Measurements from ENCODE around the gene RTN4R.
A peak's percentile ranks its signal among the peaks of the same experiment; 100 is the strongest.

Gene RTN4R

GRCh38 chr22:20238901-20239675 is 29.0 kb downstream of the RTN4R start:
- ChIA-PET CTCF (interaction anchor here (0.6 to 3.7 kb wide), 19 partner anchors 8 to 85 kb away, joined by 3 to 27 read pairs (median 4); partner anchors contain the start of gene DGCR6L), POLR2A (interaction anchor here (0.9 to 1.4 kb wide), 4 partner anchors 9 to 82 kb away, joined by 3 to 7 read pairs (median 4); no protein-coding TSS in a partner anchor)
- TF ChIP-seq FOXK2 (IDR thresholded peaks at IDR 0.05) (no peak), ELF4 (IDR thresholded peaks at IDR 0.05) (no peak), L3MBTL2 (conservative IDR thresholded peaks at IDR 0.05) (no peak), HDGF (IDR thresholded peaks at IDR 0.05; ENCODE audit: borderline replicate concordance) (no peak), SP1 (IDR thresholded peaks at IDR 0.05) (no peak), ARNT (IDR thresholded peaks at IDR 0.05) (no peak), ZNF384 (IDR thresholded peaks at IDR 0.05) (no peak), SUZ12 (IDR thresholded peaks at IDR 0.05) (no peak), FOXA1 (IDR thresholded peaks at IDR 0.05) (no peak), CTBP1 (IDR thresholded peaks at IDR 0.05; ENCODE audit: borderline replicate concordance) (no peak), LEF1 (IDR thresholded peaks at IDR 0.05; ENCODE audit: borderline replicate concordance) (no peak), TARDBP (IDR thresholded peaks at IDR 0.05) (no peak), FOXM1 (IDR thresholded peaks at IDR 0.05; ENCODE audit: borderline replicate concordance) (no peak), NFRKB (IDR thresholded peaks at IDR 0.05) (no peak), BHLHE40 (IDR thresholded peaks at IDR 0.05; ENCODE audit: borderline replicate concordance) (no peak)
- TF ChIP-seq, protein P1, sequence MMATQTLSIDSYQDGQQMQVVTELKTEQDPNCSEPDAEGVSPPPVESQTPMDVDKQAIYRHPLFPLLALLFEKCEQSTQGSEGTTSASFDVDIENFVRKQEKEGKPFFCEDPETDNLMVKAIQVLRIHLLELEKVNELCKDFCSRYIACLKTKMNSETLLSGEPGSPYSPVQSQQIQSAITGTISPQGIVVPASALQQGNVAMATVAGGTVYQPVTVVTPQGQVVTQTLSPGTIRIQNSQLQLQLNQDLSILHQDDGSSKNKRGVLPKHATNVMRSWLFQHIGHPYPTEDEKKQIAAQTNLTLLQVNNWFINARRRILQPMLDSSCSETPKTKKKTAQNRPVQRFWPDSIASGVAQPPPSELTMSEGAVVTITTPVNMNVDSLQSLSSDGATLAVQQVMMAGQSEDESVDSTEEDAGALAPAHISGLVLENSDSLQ (IDR thresholded peaks at IDR 0.05) = no peak
- DNase-seq (ENCODE audit: extremely low spot score) = no peak

DNA sequence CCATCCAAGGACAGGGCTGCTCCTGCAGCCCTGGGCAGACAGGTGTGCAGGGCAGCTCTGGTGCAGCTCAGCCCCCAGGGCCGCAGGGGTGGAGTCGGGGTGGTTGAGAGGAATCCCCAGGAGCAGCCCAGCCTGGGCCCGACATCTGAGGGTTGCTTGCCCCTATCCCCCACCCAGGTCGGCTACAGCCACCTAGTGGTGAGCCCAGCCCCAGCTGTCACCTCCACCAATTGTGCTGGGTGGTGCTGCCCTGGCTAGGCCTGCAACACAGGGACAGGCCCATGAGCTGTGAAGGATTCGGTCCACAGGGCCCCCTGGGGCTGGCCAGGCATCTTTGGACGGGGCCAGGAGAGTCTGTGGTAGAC is 29.6 kb downstream of the RTN4R start:
- CTCF ChIA-PET = interaction anchor here (0.7 to 3.7 kb wide), 18 partner anchors 9 to 85 kb away, joined by 3 to 27 read pairs (median 4); partner anchors contain the start of gene DGCR6L
- peak; percentile 89 for DNase-seq (ENCODE audit: extremely low spot score)

GRCh38 chr22:20237480-20238440 is 30.4 kb downstream of the RTN4R start:
- DNase-seq (ENCODE audit: extremely low spot score) = no peak
- ChIA-PET POLR2A (interaction anchor here (0.9 to 1.4 kb wide), 2 partner anchors 30 to 81 kb away, joined by 3 to 7 read pairs; no protein-coding TSS in a partner anchor), CTCF (interaction anchor here (0.6 to 3.7 kb wide), 13 partner anchors 10 to 84 kb away, joined by 3 to 27 read pairs (median 5); partner anchors contain the start of gene DGCR6L)
- TF ChIP-seq SUZ12 (IDR thresholded peaks at IDR 0.05) (no peak), ARNT (IDR thresholded peaks at IDR 0.05) (no peak), CTBP1 (IDR thresholded peaks at IDR 0.05; ENCODE audit: borderline replicate concordance) (no peak), ZNF384 (IDR thresholded peaks at IDR 0.05) (no peak), LEF1 (IDR thresholded peaks at IDR 0.05; ENCODE audit: borderline replicate concordance) (no peak), NFRKB (IDR thresholded peaks at IDR 0.05) (no peak), ELF4 (IDR thresholded peaks at IDR 0.05) (no peak), SP1 (IDR thresholded peaks at IDR 0.05) (no peak), HDGF (IDR thresholded peaks at IDR 0.05; ENCODE audit: borderline replicate concordance) (no peak), TARDBP (IDR thresholded peaks at IDR 0.05) (no peak), FOXK2 (IDR thresholded peaks at IDR 0.05) (no peak), FOXM1 (IDR thresholded peaks at IDR 0.05; ENCODE audit: borderline replicate concordance) (no peak), FOXA1 (IDR thresholded peaks at IDR 0.05) (no peak)
- TF ChIP-seq, protein P1 (IDR thresholded peaks at IDR 0.05) = no peak

More for the DNA sequence above, 29.6 kb downstream of the RTN4R start:
- TF ChIP-seq ZNF384 (IDR thresholded peaks at IDR 0.05) (no peak), BHLHE40 (IDR thresholded peaks at IDR 0.05; ENCODE audit: borderline replicate concordance) (no peak), L3MBTL2 (conservative IDR thresholded peaks at IDR 0.05) (no peak), ARNT (IDR thresholded peaks at IDR 0.05) (no peak), SP1 (IDR thresholded peaks at IDR 0.05) (no peak), ELF4 (IDR thresholded peaks at IDR 0.05) (no peak), SUZ12 (IDR thresholded peaks at IDR 0.05) (no peak), HDGF (IDR thresholded peaks at IDR 0.05; ENCODE audit: borderline replicate concordance) (no peak), FOXA1 (IDR thresholded peaks at IDR 0.05) (no peak), LEF1 (IDR thresholded peaks at IDR 0.05; ENCODE audit: borderline replicate concordance) (no peak), FOXM1 (IDR thresholded peaks at IDR 0.05; ENCODE audit: borderline replicate concordance) (no peak), NFRKB (IDR thresholded peaks at IDR 0.05) (no peak), FOXK2 (IDR thresholded peaks at IDR 0.05) (no peak), TARDBP (IDR thresholded peaks at IDR 0.05) (no peak), CTBP1 (IDR thresholded peaks at IDR 0.05; ENCODE audit: borderline replicate concordance) (no peak)
- TF ChIP-seq, protein P1 (IDR thresholded peaks at IDR 0.05) = no peak
- POLR2A ChIA-PET = interaction anchor here (0.9 to 1.4 kb wide), 4 partner anchors 8 to 81 kb away, joined by 3 to 7 read pairs (median 4); no protein-coding TSS in a partner anchor

GRCh38 chr22:20236052-20236717 is 31.9 kb downstream of the RTN4R start:
- CTCF ChIA-PET = interaction anchor here (0.6 to 3.7 kb wide), 4 partner anchors 8 to 81 kb away, joined by 3 to 27 read pairs (median 4); no protein-coding TSS in a partner anchor
- POLR2A ChIA-PET = interaction anchor here (0.8 to 1.2 kb wide), 2 partner anchors 23 to 31 kb away, joined by 3 read pairs; no protein-coding TSS in a partner anchor
- DNase-seq (ENCODE audit: extremely low spot score) = no peak
- no peak for TF ChIP-seq ZNF384 (IDR thresholded peaks at IDR 0.05)
- no peak for TF ChIP-seq FOXA1 (IDR thresholded peaks at IDR 0.05)
- no peak for TF ChIP-seq ARNT (IDR thresholded peaks at IDR 0.05)
- no peak for TF ChIP-seq NFRKB (IDR thresholded peaks at IDR 0.05)
- no peak for TF ChIP-seq L3MBTL2 (conservative IDR thresholded peaks at IDR 0.05)
- no peak for TF ChIP-seq BHLHE40 (IDR thresholded peaks at IDR 0.05; ENCODE audit: borderline replicate concordance)
- no peak for TF ChIP-seq SP1 (IDR thresholded peaks at IDR 0.05)
- no peak for TF ChIP-seq ELF4 (IDR thresholded peaks at IDR 0.05)
- no peak for TF ChIP-seq TARDBP (IDR thresholded peaks at IDR 0.05)
- TF ChIP-seq, protein P1 (IDR thresholded peaks at IDR 0.05) = no peak
- TF ChIP-seq FOXM1 (IDR thresholded peaks at IDR 0.05; ENCODE audit: borderline replicate concordance) = no peak
- TF ChIP-seq SUZ12 (IDR thresholded peaks at IDR 0.05) = no peak
- no peak for TF ChIP-seq FOXK2 (IDR thresholded peaks at IDR 0.05)
- no peak for TF ChIP-seq CTBP1 (IDR thresholded peaks at IDR 0.05; ENCODE audit: borderline replicate concordance)
- no peak for TF ChIP-seq HDGF (IDR thresholded peaks at IDR 0.05; ENCODE audit: borderline replicate concordance)
- TF ChIP-seq LEF1 (IDR thresholded peaks at IDR 0.05; ENCODE audit: borderline replicate concordance) = no peak

All from HEK293T (cell line).